ENCODE results near the gene PUS1.

Gene PUS1

DNA sequence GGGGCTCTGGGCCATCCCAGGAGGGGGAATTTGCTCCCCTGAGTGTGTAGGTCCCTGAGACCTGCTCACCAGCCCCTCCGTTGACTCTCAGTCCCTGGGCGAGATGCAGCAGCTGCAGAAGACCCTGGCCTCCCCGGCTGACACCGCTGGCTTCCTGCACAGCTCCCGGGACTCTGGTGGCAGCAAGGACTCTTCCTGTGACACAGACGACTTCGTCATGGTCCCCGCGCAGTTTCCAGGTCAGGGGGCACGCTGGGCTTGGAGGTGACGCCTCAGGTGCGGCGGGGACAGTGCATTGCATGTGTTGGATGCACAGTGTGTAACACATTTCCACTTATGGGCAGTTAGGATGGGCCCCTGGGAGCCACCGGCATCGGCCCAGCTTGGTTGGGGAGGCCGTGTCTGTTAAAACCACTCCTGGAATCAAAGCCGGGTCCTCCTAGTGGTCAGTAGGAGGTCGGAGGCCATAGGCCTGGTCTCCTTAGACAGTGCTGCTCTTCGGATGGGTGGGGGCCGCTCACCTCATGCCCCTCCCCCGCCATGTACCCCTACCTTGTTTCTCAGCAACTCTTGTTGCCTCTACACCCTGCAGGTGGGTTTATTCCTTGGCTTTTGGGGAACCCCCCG is 17.1 kb upstream of the PUS1 start:
- Histone ChIP-seq H3K9me3 (replicated peaks in 1 of 11) (no peaks in the 10 kb centered on the region), H4K20me1 (peaks cover 62 to 97% (median 88%) of the 10 kb centered on the region in 11 experiments; a peak in 21 of 22 replicates), H3K9ac (peak overlapping the region in 10 of 11 experiments; percentile 14 to 49 (median 31); a peak in 10 of 22 replicates), H3K4me3 (no peak overlapping the region), H3K27me3 (no peaks in the 10 kb centered on the region), H3K36me3 (peaks cover 56 to 95% (median 83%) of the 10 kb centered on the region in 11 experiments), H3K27ac (peak overlapping the region in 3 of 11 experiments; percentile 35 to 50 (median 40); a peak in 5 of 22 replicates), H3K4me1 (peaks cover 43 to 56% (median 50%) of the 10 kb centered on the region in 10 experiments), H3K4me2 (peak overlapping the region; percentile 82 to 94 (median 89))
- TF ChIP-seq Cebpa-rat (IDR thresholded peaks at IDR 0.05): no peak

DNA sequence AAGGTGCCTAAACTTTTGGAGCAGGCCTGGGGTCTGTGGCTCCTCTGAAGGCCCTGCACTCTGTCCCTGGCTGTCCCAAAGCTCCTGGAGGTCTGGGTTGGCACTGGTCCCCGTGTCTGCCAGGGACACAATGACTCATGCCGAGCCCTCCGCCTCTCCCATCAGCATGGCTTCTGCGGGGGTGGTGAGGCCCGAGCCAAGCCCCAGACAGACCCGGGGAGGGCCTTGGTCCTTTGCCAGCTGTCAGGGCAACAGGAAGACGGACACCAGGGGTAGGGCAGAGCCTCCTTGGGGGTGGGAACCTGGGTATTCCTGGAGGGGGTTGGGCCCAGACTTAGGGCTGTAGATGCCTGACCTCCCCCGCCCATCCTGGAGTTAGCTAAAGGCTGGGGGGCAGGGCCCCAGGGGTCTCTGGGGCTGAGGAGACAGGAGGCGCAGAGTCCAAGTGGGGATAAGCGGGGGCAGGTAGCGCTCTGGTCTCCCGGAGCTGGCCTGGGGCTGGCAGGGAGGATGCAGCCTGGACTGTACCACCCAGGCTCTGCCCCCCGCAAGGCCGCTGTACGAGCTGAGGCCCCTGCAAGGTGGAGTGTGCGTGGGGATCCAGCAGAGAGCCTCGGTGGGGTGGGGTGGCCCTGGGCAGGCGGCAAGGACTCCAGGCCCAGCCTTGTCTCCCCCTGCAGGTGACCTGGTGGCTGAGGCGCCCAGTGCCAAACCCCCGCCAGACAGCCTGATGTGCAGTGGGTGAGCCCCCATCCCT is 16.4 kb upstream of the PUS1 start:
- Histone ChIP-seq H3K4me2 (peak overlapping the region; percentile 82 to 94 (median 89)), H3K27ac (peak overlapping the region in 6 of 11 experiments; percentile 9 to 50 (median 32); a peak in 7 of 22 replicates), H3K4me3 (no peak overlapping the region), H4K20me1 (peaks cover 55 to 96% (median 87%) of the 10 kb centered on the region in 11 experiments; a peak in 21 of 22 replicates), H3K9ac (peak overlapping the region in 9 of 11 experiments; percentile 14 to 49 (median 37); a peak in 8 of 22 replicates), H3K36me3 (peaks cover 56 to 93% (median 82%) of the 10 kb centered on the region in 11 experiments), H3K9me3 (replicated peaks in 1 of 11) (no peaks in the 10 kb centered on the region), H3K4me1 (peaks cover 43 to 53% (median 50%) of the 10 kb centered on the region in 10 experiments), H3K27me3 (no peaks in the 10 kb centered on the region)
- TF ChIP-seq Cebpa-rat (IDR thresholded peaks at IDR 0.05): no peak

DNA sequence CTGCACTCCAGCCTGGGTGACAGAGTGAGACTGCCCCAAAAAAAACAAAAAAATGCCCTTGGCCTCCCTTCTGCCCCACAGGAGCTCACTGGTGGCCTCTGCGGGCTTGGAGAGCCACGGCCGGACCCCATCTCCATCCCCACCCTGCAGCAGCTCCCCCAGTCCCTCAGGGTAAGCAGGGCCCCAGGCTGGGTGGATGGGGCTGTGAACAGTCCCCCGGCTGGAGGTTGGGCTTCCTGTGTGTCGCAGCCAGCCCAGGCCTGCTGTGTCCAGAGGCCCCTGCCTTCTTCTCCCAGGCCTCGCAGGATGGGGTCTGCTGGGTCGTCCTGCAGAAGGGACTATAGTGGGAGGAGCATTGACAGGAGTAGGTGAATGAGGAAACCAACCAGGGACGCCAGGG is 15.4 kb upstream of the PUS1 start:
- Histone ChIP-seq H3K27me3 (no peaks in the 10 kb centered on the region), H3K9ac (no peak overlapping the region), H3K4me3 (no peak overlapping the region), H3K4me1 (peaks cover 43 to 46% (median 44%) of the 10 kb centered on the region in 10 experiments), H3K36me3 (peaks cover 51 to 95% (median 82%) of the 10 kb centered on the region in 11 experiments), H3K9me3 (replicated peaks in 1 of 11) (no peaks in the 10 kb centered on the region), H4K20me1 (peaks cover 48 to 97% (median 84%) of the 10 kb centered on the region in 11 experiments; a peak in 21 of 22 replicates), H3K27ac (no peak overlapping the region), H3K4me2 (no peak overlapping the region)
- no peak for TF ChIP-seq Cebpa-rat (IDR thresholded peaks at IDR 0.05)

DNA sequence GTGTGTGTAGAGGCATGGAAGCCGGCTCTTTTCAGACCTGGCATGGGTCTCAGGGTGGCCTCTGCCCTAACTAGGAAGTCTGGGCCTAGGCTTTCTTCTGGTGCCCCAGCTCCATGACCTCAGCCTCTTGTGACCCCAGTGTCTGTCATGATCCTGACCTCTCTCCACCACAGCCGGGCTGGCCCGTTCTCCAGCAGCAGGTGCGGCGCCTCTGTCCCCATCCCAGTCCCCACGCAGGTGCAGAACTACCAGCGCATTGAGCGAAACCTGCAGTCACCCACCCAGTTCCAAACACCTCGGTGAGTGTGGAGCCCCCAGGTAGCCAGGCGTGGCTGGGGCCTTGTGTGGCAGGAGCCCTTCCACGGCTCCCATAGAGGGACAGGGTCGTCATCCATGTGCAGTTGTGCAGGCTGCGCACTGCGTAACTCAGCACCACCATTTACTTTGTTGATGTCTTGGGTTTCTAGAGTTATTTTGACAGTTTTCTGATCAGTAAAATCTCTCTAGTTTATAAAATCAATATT is 14.8 kb upstream of the PUS1 start:
- Histone ChIP-seq H3K9ac (no peak overlapping the region), H3K36me3 (peaks cover 46 to 95% (median 76%) of the 10 kb centered on the region in 11 experiments), H3K27ac (no peak overlapping the region), H3K27me3 (no peaks in the 10 kb centered on the region), H3K9me3 (replicated peaks in 1 of 11) (no peaks in the 10 kb centered on the region), H3K4me2 (no peak overlapping the region), H3K4me1 (peaks cover 37 to 41% (median 39%) of the 10 kb centered on the region in 10 experiments), H3K4me3 (no peak overlapping the region), H4K20me1 (peaks cover 42 to 97% (median 82%) of the 10 kb centered on the region in 11 experiments; a peak in 20 of 22 replicates)
- TF ChIP-seq Cebpa-rat (IDR thresholded peaks at IDR 0.05): no peak

DNA sequence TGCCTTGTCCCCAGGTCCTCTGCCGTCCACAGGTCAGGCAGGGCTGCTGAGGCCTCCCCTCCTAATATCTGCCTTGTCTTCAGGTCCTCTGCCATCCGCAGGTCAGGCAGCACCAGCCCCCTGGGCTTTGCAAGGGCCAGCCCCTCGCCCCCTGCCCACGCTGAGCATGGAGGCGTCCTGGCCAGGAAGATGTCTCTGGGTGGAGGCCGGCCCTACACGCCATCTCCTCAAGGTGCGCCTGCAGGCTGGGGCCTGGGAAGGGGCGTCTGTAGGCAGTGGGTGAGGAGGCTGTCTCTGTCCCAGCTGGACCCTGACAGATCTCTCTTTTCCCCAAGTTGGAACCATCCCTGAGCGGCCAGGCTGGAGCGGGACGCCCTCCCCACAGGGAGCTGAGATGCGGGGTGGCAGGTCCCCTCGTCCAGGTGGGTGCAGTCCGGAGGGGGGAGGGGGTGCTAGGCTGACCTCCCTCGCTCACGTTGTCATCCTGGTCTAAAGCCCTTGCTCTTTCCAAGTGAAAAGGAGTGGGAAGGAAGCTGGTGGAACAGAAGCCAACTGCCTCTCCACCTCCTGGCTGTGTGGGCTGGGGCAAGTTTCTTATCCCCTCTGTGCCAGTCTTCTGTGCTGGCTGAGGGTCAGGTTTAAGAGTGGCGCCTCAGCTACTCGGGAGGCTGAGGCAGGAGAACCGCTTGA is 13.9 kb upstream of the PUS1 start:
- no peaks in the 10 kb centered on the region for H3K27me3 ChIP-seq
- H3K9ac ChIP-seq: no peak overlapping the region
- no peaks in the 10 kb centered on the region for H3K9me3 ChIP-seq (replicated peaks in 1 of 11)
- no peak overlapping the region for H3K4me2 ChIP-seq
- H3K36me3 ChIP-seq: peaks cover 52 to 95% (median 80%) of the 10 kb centered on the region in 11 experiments
- peaks cover 28 to 32% (median 30%) of the 10 kb centered on the region in 10 experiments for H3K4me1 ChIP-seq
- peaks cover 33 to 97% (median 81%) of the 10 kb centered on the region in 11 experiments; a peak in 20 of 22 replicates for H4K20me1 ChIP-seq
- H3K27ac ChIP-seq: no peak overlapping the region
- no peak for TF ChIP-seq Cebpa-rat (IDR thresholded peaks at IDR 0.05)
- H3K4me3 ChIP-seq: no peak overlapping the region

DNA sequence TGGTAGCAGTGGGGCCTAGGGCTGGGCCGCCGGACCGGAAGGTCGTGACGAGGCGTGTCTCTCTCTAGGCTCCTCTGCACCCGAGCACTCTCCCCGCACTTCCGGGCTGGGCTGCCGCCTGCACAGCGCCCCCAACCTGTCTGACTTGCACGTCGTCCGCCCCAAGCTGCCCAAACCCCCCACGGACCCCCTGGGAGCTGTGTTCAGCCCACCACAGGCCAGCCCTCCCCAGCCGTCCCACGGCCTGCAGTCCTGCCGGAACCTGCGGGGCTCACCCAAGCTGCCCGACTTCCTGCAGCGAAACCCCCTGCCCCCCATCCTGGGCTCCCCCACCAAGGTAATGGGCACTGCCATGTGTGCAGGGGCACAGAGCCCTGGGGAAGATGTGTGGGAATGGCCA is 13.3 kb upstream of the PUS1 start:
- Histone ChIP-seq H3K4me3 (no peak overlapping the region), H3K9ac (no peak overlapping the region)

DNA sequence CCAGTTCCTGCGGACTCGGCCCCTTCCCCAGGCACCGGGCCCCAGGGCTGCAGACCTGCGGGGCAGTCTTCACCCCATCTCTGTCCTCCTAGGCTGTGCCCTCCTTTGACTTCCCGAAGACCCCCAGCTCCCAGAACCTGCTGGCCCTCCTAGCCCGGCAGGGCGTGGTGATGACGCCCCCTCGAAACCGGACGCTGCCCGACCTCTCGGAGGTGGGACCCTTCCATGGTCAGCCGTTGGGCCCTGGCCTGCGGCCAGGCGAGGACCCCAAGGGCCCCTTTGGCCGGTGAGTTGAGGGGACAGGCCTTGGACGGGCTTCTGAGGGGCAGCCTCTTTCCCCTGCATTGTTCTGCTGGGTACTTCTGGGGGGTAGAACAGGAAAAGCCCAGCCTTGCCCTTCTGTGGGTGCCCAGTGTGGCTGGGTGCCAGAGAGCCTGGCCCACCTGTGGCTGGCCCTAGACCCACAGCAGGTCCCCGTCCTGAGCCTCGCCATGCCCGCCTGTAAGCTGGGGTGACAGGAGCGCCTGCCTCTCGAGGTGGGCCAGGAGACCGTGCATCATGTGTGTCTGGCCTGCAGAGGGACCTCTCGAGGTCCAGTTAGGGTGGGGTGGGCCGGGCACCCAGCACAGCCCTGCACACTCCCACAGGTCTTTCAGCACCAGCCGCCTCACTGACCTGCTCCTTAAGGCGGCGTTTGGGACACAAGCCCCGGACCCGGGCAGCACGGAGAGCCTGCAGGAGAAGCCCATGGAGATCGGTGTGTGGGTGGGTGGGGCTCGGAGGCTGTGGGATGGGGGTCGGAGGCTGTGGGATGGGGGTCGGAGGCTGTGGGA is 12.6 kb upstream of the PUS1 start:
- Histone ChIP-seq H3K4me3 (no peak overlapping the region), H3K4me2 (no peak overlapping the region), H3K27me3 (no peaks in the 10 kb centered on the region), H3K27ac (no peak overlapping the region; a peak in 1 of 22 replicates), H3K9me3 (replicated peaks in 1 of 11) (no peaks in the 10 kb centered on the region), H3K9ac (no peak overlapping the region), H4K20me1 (peaks cover 19 to 97% (median 79%) of the 10 kb centered on the region in 11 experiments; a peak in 20 of 22 replicates), H3K4me1 (peaks cover 15 to 22% (median 16%) of the 10 kb centered on the region in 10 experiments), H3K36me3 (peaks cover 59 to 96% (median 85%) of the 10 kb centered on the region in 11 experiments)
- no peak for TF ChIP-seq Cebpa-rat (IDR thresholded peaks at IDR 0.05)

More for the DNA sequence above, 13.3 kb upstream of the PUS1 start:
- H3K27ac ChIP-seq: no peak overlapping the region; a peak in 1 of 22 replicates
- H3K4me1 ChIP-seq: peaks cover 21 to 25% (median 23%) of the 10 kb centered on the region in 10 experiments
- no peak for TF ChIP-seq Cebpa-rat (IDR thresholded peaks at IDR 0.05)
- no peaks in the 10 kb centered on the region for H3K27me3 ChIP-seq
- H3K36me3 ChIP-seq: peaks cover 56 to 96% (median 85%) of the 10 kb centered on the region in 11 experiments
- H3K9me3 ChIP-seq (replicated peaks in 1 of 11): no peaks in the 10 kb centered on the region
- no peak overlapping the region for H3K4me2 ChIP-seq
- H4K20me1 ChIP-seq: peaks cover 26 to 97% (median 79%) of the 10 kb centered on the region in 11 experiments; a peak in 20 of 22 replicates

All from BLaER1 treated with 17β-estradiol and CSF1 and Interleukin-3, amounts not matched to agents 10 nM and 100 nM (cell line).